Stimulated activated CD8-positive, alpha-beta memory T cell treated with anti-CD3 and anti-CD28 coated beads, Interleukin-7, amount 100 ng/mL, for 4 hours (primary cell): ENCODE measurements around the gene ELAVL4.
"Not testable (repeated sequence)": the region's sequence is repeated elsewhere in the genome, so short reads cannot be mapped to it uniquely, and the experiment has no call there.

ENCODE experiments used
- DNase-seq, 2 donors: peaks; one replicate each; pipeline ENCODE4 v3.0.0-alpha.2; 2020; ENCODE audit warnings: low read depth in 2 of 2

Gene ELAVL4

GRCh38 chr1:50126927-50127715 lies 18.4 kb downstream of the ELAVL4 start:
- no peak for DNase-seq

GRCh38 chr1:50129201-50129600 lies 20.5 kb downstream of the ELAVL4 start:
- DNase-seq, result no peak

GRCh38 chr1:50132347-50132894 lies 23.7 kb downstream of the ELAVL4 start:
- no peak for DNase-seq

GRCh38 chr1:50135716-50136115 lies 27.0 kb downstream of the ELAVL4 start:
- no peak for DNase-seq

- DNase-seq, result no peak
Observed at GRCh38 chr1:50139339-50140181, 30.8 kb downstream of the ELAVL4 start.

- no peak for DNase-seq
Observed at GRCh38 chr1:50140182-50140447, 31.4 kb downstream of the ELAVL4 start.

GRCh38 chr1:50147191-50147850 lies 38.6 kb downstream of the ELAVL4 start:
- DNase-seq, result no peak

- no peak for DNase-seq
Observed at GRCh38 chr1:50148142-50148923, 39.6 kb downstream of the ELAVL4 start.

GRCh38 chr1:50152236-50152635 lies 43.5 kb downstream of the ELAVL4 start:
- no peak for DNase-seq

- no peak for DNase-seq
Observed at GRCh38 chr1:50155541-50155940, 46.8 kb downstream of the ELAVL4 start.

GRCh38 chr1:50156241-50157010 lies 47.7 kb downstream of the ELAVL4 start:
- no peak for DNase-seq

- DNase-seq, result no peak
Observed at GRCh38 chr1:50157306-50157941, 48.7 kb downstream of the ELAVL4 start.

GRCh38 chr1:50158421-50158820 lies 49.7 kb downstream of the ELAVL4 start:
- no peak for DNase-seq

GRCh38 chr1:50163680-50164079 lies 55.0 kb downstream of the ELAVL4 start:
- DNase-seq, result no peak

GRCh38 chr1:50166351-50166750 lies 57.6 kb downstream of the ELAVL4 start:
- DNase-seq, result not testable (repeated sequence)

- DNase-seq, result no peak
Observed at GRCh38 chr1:50172299-50172698, 63.6 kb downstream of the ELAVL4 start.

GRCh38 chr1:50174101-50174500 lies 65.4 kb downstream of the ELAVL4 start:
- DNase-seq, result no peak

- DNase-seq, result no peak
Observed at GRCh38 chr1:50175719-50176639, 67.3 kb downstream of the ELAVL4 start.

- no peak for DNase-seq
Observed at GRCh38 chr1:50177994-50178393, 69.3 kb downstream of the ELAVL4 start.
